Posterior vena cava (tissue), 2 donors: ENCODE measurements around the gene MYO7B. TPM values are rescaled to one million over a fixed set of nuclear protein-coding genes. Genes with fewer than 3 reads are reported as not detected.

ENCODE experiments used
- DNase-seq: peaks from one replicate; pipeline ENCODE4 v3.0.0-alpha.2; 2020; ENCODE audit warnings: low spot score
- intact Hi-C, 2 donors: fragments of 100-400 bp; cut with DNase I; formaldehyde crosslinking; loops; one replicate each; pipeline versions ENCODE4 v1.14.1 to v1.14.2; 2022 to 2023
- total RNA-seq, 2 donors: library from RNA; stranded (reverse); fragmentation: NEBNext Ultra II Directional; extraction: Animal tissue kit (Norgen Biotek cat#: 25700); gene quantifications; one replicate each; pipeline ENCODE4 v1.2.1, GENCODE V29; 2021
- donor health status: DM: yes; HTN: yes; CAD: no.
- donor health status: DM: yes; HTN: yes; CAD: no.

The MYO7B gene
- total RNA-seq, 2 donors from 2014 or later, result 0.67 to 0.79 TPM

DNA sequence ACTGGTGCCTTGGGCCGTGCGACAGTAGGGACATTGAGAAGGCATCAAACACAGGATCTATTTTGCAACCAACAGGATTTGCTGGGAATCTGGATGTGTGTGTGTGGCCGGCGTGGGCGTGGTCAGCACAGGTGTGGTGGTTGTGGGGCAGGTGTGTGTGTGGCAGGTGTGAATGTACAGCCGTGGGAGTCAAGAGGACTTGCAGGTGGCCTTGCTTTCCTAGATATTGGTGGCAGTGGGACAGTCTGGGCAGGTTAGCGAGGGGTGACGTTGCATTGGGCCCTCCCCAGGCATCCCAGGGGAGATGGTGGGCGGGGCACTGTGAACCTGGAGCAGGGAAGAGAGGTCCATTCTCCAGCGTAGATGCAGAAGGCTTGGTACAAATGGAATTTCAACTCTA is 143.0 kb downstream of the MYO7B start:
- DNase-seq, result no peak
- intact Hi-C loops, result no loop called here

- DNase-seq, result no peak
- intact Hi-C loops, result no loop called here
Observed at GRCh38 chr2:127678991-127679390, 143.5 kb downstream of the MYO7B start.

DNA sequence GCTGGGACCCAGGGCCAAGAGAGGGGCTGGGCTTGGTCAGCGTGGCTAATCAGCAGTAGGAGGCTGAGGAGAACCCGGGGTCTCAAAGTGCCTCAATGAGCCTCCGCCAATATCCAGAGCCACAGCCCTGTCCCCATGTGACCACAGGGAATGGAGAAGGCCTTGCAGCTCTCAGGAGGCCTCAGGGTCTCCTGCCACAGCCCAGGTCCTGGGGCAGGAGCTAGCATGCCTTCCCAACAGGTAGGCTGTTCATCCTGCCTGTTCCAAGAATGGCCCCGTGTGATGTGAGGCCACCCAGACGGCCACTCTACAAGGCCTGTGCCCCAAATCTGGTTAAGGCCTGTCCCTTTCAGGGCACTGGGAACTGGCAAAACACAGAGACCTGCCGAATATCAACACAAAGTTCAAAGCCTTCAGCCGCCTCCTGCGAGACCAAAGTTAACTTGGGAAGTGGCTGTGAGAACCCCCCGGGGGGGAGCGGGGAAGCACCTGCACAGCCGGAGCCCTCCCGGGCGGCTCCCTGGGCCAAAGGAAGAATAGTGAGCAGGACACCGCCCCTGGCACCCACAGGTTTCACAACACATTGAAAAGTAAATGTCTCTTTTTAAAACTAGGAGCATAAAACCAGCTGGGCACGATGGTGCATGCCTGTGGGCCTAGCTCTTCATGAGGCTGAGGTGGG is 144.3 kb downstream of the MYO7B start:
- intact Hi-C loops, result no loop called here
- no peak for DNase-seq

DNA sequence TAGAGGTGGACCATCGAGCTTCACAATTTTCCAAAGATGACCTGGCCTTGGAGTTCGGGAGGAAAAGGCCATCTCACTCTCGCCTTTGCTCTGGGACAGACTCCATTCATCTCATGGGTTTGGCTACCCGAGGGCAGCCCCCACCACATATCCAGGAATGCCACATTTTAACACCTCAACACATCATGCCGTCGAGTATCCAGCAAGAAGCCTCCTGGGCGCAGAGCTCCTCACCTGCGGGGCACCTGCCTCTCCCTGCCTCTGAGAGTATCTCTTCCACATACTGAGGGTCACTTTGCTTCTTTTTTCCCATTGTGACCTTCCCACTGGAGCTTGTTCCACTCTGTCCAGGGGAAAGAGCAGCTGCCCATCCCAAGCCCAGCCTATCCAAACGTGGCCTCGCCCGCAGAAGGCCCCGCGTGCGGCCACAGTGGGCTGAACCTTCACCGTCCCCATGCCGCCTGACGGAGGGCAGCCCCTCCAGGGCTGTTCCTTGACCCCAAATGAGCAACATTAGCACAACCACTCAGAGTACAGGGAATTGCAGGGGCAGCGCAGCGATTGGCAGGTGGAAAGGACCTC is 145.3 kb downstream of the MYO7B start:
- DNase-seq, result no peak
- intact Hi-C loops, result no loop called here

DNA sequence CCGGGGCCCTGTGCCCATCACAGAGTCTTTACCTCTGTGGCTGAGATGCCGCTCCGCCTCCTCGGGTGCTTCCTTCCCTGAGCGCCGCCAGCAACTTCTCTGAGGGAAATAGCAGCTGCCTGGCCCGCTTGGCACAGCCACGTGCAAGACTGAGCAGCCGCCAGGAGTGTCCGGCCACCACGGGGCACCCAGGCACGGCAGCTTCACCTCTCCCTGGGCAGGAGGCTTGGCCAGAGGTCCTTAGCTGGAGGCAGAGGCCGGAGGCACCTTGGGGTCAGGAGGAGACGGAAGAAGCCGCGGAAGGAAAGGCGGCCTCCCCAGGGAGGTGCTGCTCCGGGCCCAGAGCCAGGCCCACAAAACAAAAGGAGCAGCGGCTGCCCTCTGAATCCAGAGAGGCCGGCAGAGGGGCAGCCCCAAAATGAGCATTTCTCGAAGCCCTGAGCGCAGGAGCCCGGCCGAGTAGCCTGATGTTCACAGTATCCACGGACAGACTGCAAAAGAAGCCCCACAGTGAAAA is 145.9 kb downstream of the MYO7B start:
- intact Hi-C loops, result no loop called here
- DNase-seq, result no peak

DNA sequence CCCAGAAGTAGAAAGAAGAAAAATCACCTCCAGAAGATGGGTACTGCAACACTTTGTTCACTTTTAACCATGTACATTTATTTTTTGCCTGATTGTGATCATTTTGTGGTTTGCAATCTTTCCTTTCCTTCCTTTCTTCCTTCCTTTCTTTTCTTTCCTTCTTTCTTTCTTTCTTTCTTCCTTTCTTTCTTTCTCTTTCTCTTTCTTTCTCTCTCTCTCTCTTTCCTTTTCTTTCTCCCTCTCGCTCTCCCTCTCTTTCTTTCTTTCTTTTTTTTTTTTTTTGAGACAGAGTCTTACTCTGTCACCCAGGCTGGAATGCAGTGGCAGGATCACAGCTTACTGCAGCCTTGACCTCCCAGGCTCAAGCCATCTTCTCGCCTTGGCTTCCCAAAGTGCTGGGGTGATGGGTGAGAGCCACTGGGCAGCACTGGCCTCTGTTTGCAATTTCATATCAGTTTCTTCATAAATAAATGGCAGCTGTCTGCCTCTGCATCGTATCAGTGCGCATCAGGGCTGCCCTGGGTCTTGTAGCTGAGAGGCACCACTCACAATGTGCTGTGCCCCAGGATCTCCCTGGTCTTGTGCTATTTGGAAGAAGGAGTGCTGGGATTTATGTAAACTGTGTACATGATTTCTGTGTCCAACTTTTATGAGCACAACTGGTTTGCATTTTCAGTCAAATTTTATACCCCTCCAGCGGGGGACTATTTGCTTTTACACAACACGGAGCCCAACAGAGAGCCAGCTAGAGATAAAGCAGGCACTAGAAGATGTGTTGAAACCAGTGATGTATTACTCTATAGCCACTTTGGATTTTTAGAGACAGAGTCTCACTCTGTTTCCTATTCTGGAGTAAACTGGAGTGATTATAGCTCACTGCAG is 146.7 kb downstream of the MYO7B start:
- intact Hi-C loops, result no loop called here
- no peak for DNase-seq

- no peak for DNase-seq
- intact Hi-C loops, result no loop called here
Observed at GRCh38 chr2:127683056-127683455, 147.6 kb downstream of the MYO7B start.

DNA sequence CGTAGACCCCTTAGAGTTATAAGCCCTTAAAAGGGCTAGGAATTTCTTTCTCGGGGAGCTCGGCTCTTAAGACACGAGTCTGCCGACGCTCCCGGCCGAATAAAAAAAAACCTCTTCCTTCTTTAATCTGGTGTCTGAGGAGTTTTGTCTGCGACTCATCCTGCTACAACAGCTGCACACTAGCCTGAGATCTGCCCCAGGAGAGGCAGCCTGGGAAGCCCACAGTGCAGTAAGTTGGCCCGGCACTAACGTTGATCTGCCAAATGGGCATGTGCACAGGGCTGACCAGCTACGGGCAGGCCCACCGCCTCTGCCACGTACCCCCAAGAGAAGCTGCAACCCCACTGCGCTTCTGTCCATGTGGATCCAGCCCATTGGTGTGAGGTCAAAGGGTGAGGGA is 148.3 kb downstream of the MYO7B start:
- no peak for DNase-seq
- intact Hi-C loops, result no loop called here

DNA sequence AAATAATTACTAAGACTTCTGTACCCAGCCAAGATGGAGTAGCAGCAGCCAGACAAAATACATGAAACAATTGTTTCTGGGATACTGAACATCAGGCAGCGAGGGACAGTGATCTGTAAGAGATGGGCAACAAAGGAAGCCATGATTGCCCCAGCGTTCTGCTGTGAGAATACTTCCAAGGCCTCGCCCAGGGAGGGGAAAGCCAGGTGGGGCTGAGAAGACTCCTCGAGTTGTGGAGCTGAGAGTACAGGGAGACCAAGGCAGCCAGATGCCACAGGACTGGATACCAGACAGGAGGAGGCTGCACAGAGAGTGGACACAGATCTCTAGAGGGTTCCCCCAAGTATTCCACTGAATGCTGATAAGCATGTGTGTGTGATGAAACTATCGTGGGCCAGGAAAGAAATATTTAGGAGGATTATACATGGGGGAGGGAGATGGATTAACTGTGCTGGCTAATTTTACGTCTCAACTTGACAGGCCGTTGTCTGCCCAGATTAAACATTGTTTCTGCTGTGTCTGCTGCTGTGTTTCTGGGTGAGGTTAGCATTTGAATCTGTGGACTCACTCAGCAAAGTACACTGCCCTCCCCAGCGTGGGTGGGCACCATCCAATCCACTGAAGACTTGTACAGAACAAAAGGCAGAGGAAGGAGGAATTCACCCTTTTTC is 150.1 kb downstream of the MYO7B start:
- intact Hi-C loops, result no loop called here
- no peak for DNase-seq

Other genes with a start within 250 kb of the MYO7B start
- 10 to 100 TPM; 28.2 to 30.3 TPM for gene ERCC3, start 241.5 kb upstream of the MYO7B start, total RNA-seq
- gene MAP3K2, start 147.7 kb upstream of the MYO7B start, total RNA-seq, result 10 to 100 TPM; 63.9 to 68.5 TPM
- gene PROC, start 117.3 kb upstream of the MYO7B start, total RNA-seq, result not detected
- 10 to 100 TPM; 31.0 to 35.4 TPM for gene IWS1, start 9.2 kb upstream of the MYO7B start, total RNA-seq
- gene GPR17, start 110.5 kb downstream of the MYO7B start, total RNA-seq, result under 1 TPM in 1 of 2 donors, not detected in 1; 0.10 TPM
- gene LIMS2, start 139.8 kb downstream of the MYO7B start, total RNA-seq, result 100 to 1,000 TPM; 210 to 235 TPM
- 1 to 10 TPM; 4.3 to 4.7 TPM for gene SFT2D3, start 165.8 kb downstream of the MYO7B start, total RNA-seq